HepG2 (cell line): Measurements from ENCODE around the gene MED25. TPM values are rescaled to one million over a fixed set of nuclear protein-coding genes. Genes with fewer than 3 reads are reported as not detected.

Experiments
- CBX2 ChIP-seq, 2 experiments: fragments of 200-600 bp in 1 of 2; sonication (generic); formaldehyde crosslinking in 1 of 2; IDR thresholded peaks; 2 replicates each; pipeline versions ENCODE4 v1.7.0 to v1.8.1; 2018 to 2022; ENCODE audit warnings: low read depth in 2 of 2, low read length in 1 of 2, mild to moderate bottlenecking in 1 of 2, missing genetic modification reagents in 1 of 2
- HNF1A ChIP-seq, 2 experiments: sonication (generic) in 1 of 2; formaldehyde crosslinking in 1 of 2; IDR thresholded peaks; 2 replicates each; pipeline versions ENCODE4 v1.4.0 to v1.6.1; 2016 to 2020; ENCODE audit warnings: borderline replicate concordance in 1 of 2, low read depth in 1 of 2, mild to moderate bottlenecking in 1 of 2, missing genetic modification reagents in 1 of 2
- IKZF1 ChIP-seq: fragments of 450-650 bp; IDR thresholded peaks from 2 replicates; pipeline ENCODE4 v1.7.1; 2016
- IRF2 ChIP-seq: IDR thresholded peaks from 2 replicates; pipeline ENCODE4 v1.6.1; 2018; ENCODE audit warnings: missing genetic modification reagents, missing compliant biosample characterization
- MLLT10 ChIP-seq: sonication (generic); formaldehyde crosslinking; IDR thresholded peaks from 2 replicates; pipeline ENCODE4 v1.4.0; 2020; ENCODE audit warnings: missing genetic modification reagents
- PLRG1 ChIP-seq: fragments of 450-650 bp; conservative IDR thresholded peaks from 2 replicates; pipeline ENCODE4 v1.6.1; 2016
- SMAD9 ChIP-seq: sonication (generic); formaldehyde crosslinking; IDR thresholded peaks from 2 replicates; pipeline ENCODE4 v1.5.1; 2020; ENCODE audit warnings: mild to moderate bottlenecking, missing genetic modification reagents
- SP4 ChIP-seq: sonication (generic); formaldehyde crosslinking; IDR thresholded peaks from 2 replicates; pipeline ENCODE4 v1.8.1; 2023; ENCODE audit warnings: mild to moderate bottlenecking, missing genetic modification reagents
- STAT5B ChIP-seq: sonication (generic); formaldehyde crosslinking; IDR thresholded peaks from 2 replicates; pipeline ENCODE4 v1.4.0; 2020; ENCODE audit warnings: missing genetic modification reagents
- TEAD2 ChIP-seq: sonication (generic); formaldehyde crosslinking; IDR thresholded peaks from 2 replicates; pipeline ENCODE4 v1.9.0; 2021; ENCODE audit warnings: missing genetic modification reagents
- ZMYM2 ChIP-seq: sonication (generic); formaldehyde crosslinking; IDR thresholded peaks from 2 replicates; pipeline ENCODE4 v1.8.0; 2022; ENCODE audit warnings: mild to moderate bottlenecking, missing genetic modification reagents
- ZNF138 ChIP-seq: sonication (generic); formaldehyde crosslinking; IDR thresholded peaks from 2 replicates; pipeline ENCODE4 v1.5.0; 2020; ENCODE audit warnings: mild to moderate bottlenecking, low read depth, missing genetic modification reagents
- ZNF232 ChIP-seq: sonication (generic); formaldehyde crosslinking; IDR thresholded peaks from 2 replicates; pipeline ENCODE4 v1.4.0; 2020; ENCODE audit warnings: missing genetic modification reagents, borderline replicate concordance
- ZNF343 ChIP-seq: sonication (generic); formaldehyde crosslinking; IDR thresholded peaks from 2 replicates; pipeline ENCODE4 v1.4.0; 2020; ENCODE audit warnings: mild to moderate bottlenecking, missing genetic modification reagents
- ZNF350 ChIP-seq: sonication (generic); formaldehyde crosslinking; IDR thresholded peaks from 2 replicates; pipeline ENCODE4 v1.4.0; 2020; ENCODE audit warnings: mild to moderate bottlenecking, low read depth, missing genetic modification reagents, borderline replicate concordance
- ZNF441 ChIP-seq: sonication (generic); formaldehyde crosslinking; IDR thresholded peaks from 2 replicates; pipeline ENCODE4 v1.7.0; 2021; ENCODE audit warnings: missing genetic modification reagents, borderline replicate concordance
- ZNF546 ChIP-seq: sonication (generic); formaldehyde crosslinking; conservative IDR thresholded peaks from 2 replicates; pipeline ENCODE4 v1.8.1; 2023; ENCODE audit warnings: mild to moderate bottlenecking, missing genetic modification reagents
- ZNF549 ChIP-seq: sonication (generic); formaldehyde crosslinking; IDR thresholded peaks from 2 replicates; pipeline ENCODE4 v1.5.0; 2020; ENCODE audit warnings: missing genetic modification reagents
- ZNF7 ChIP-seq: IDR thresholded peaks from 2 replicates; pipeline ENCODE4 v1.6.1; 2016; ENCODE audit warnings: missing biosample characterization, missing genetic modification reagents
- ZNF800 ChIP-seq: sonication (generic); formaldehyde crosslinking; IDR thresholded peaks from 2 replicates; pipeline ENCODE4 v1.4.0; 2020; ENCODE audit warnings: missing genetic modification reagents
- ZNF891 ChIP-seq: sonication (generic); formaldehyde crosslinking; IDR thresholded peaks from 2 replicates; pipeline ENCODE4 v1.5.0; 2020; ENCODE audit warnings: mild to moderate bottlenecking, missing genetic modification reagents
- ZSCAN30 ChIP-seq: sonication (generic); formaldehyde crosslinking; IDR thresholded peaks from 2 replicates; pipeline ENCODE4 v1.5.0; 2020; ENCODE audit warnings: mild to moderate bottlenecking, missing genetic modification reagents
- ZSCAN5A ChIP-seq: sonication (generic); formaldehyde crosslinking; IDR thresholded peaks from 2 replicates; pipeline ENCODE4 v1.8.0; 2022; ENCODE audit warnings: mild to moderate bottlenecking, missing genetic modification reagents, borderline replicate concordance
- polyA plus RNA-seq, 8 experiments: library from polyadenylated mRNA; depleted of rRNA in 3 of 8; stranded (reverse) in 7 of 8; unstranded in 1 of 8; fragments of >200 nt; fragmentation: Illumina TruSeq in 4 of 8; extraction: Trizol in 4 of 8; gene quantifications; 2 replicates each; pipeline versions ENCODE4 v1.2.1 to v1.2.3, GENCODE V29; 2011 to 2016; ENCODE audit warnings: low read depth in 4 of 8, missing spikeins in 1 of 8, mixed read lengths in 1 of 8; ENCODE audit not compliant: insufficient read depth in 1 of 8
- total RNA-seq, 5 experiments: library from RNA; depleted of rRNA; stranded (reverse); fragments of >200 nt; fragmentation: Illumina TruSeq; extraction: Trizol; gene quantifications; 2 replicates each; pipeline ENCODE4 v1.2.3, GENCODE V29; 2016; ENCODE audit warnings: low read depth in 1 of 5

The MED25 gene
- total and polyA plus RNA-seq, 2 of the 13 experiments (the other 11 are each of a cell fraction or from before 2014, with no cell fraction given) = 11.1 to 15.1 TPM

- TF ChIP-seq IKZF1 (no peak), ZNF549 (CRISPR knock-in tag) (no peak), ZNF343 (CRISPR knock-in tag) (peak; percentile 35; the same call in 1 of the 2 replicates), CBX2 (IDR thresholded peaks at IDR 0.05; ENCODE audit: low read depth, low read length) (no peak), CBX2 (CRISPR knock-in tag; IDR thresholded peaks at IDR 0.05; ENCODE audit: low read depth) (no peak), SMAD9 (CRISPR knock-in tag) (no peak), ZNF441 (no peak), ZNF138 (CRISPR knock-in tag) (0 out of 2 replicates have a peak, but pooled peaks have one; percentile 76), SP4 (CRISPR knock-in tag) (peak; percentile 83), IRF2 (CRISPR knock-in tag) (peak; percentile 68), MLLT10 (CRISPR knock-in tag) (no peak), ZNF232 (CRISPR knock-in tag) (peak; percentile 51; the same call in 1 of the 2 replicates), ZNF546 (no peak; the same call in 1 of the 2 replicates), TEAD2 (CRISPR knock-in tag) (no peak), ZMYM2 (no peak), ZNF7 (CRISPR knock-in tag) (no peak), PLRG1 (no peak), STAT5B (CRISPR knock-in tag) (no peak), ZNF891 (CRISPR knock-in tag) (no peak), ZNF800 (CRISPR knock-in tag) (no peak), ZSCAN5A (no peak), ZSCAN30 (no peak; the same call in 1 of the 2 replicates), HNF1A (IDR thresholded peaks at IDR 0.05; ENCODE audit: low read depth) (no peak), HNF1A (CRISPR knock-in tag; IDR thresholded peaks at IDR 0.05; ENCODE audit: borderline replicate concordance) (no peak), ZNF350 (CRISPR knock-in tag) (peak; percentile 14; the same call in 1 of the 2 replicates)
Measured at GRCh38 chr19:49877020-49877878, 59.2 kb downstream of the MED25 start, which contains the start of the genes AKT1S1 and TBC1D17 (continued).
